ENCODE data around the gene IL12RB1. TPM values are rescaled to one million over a fixed set of nuclear protein-coding genes. Genes with fewer than 3 reads are reported as not detected.
A peak's percentile ranks its signal among the peaks of the same experiment; 100 is the strongest.

The IL12RB1 gene
- total RNA-seq (under 1 TPM; 0.15 to 0.53 (median 0.26) TPM), polyA plus RNA-seq (under 1 TPM in 2 of 3 donors, not detected in 1; 0.14 to 0.17 TPM)
- long read RNA-seq, donor 1, result 0 reads
- long read RNA-seq, donor 2, result 0 reads

GRCh38 chr19:18086590-18087138 lies at the start of gene IL12RB1:
Gene IL12RB1, minus strand, starts transcription at chr19:18086934. Its CDS starts 111 bp downstream, at chr19:18086823.
- Histone ChIP-seq H3K27ac (no peak within 1 kb of the TSS), H3K27me3 (ENCODE audit: insufficient read depth in 3 of 3, low read length in 2 of 3) (peaks cover 0 to 6% (median 1%) of the 10 kb centered on the region in 3 donors), H3K4me3 (peak within 1 kb of the TSS; percentile 41), H3K9me3 (no peaks in the 10 kb centered on the region), H3K4me1 (no peaks in the 10 kb centered on the region), H3K36me3 (ENCODE audit: insufficient read depth in 1 of 2, low read depth in 1 of 2) (no peaks in the 10 kb centered on the region)
- intact Hi-C loops (cut with DNase I), result no loop called here
- ATAC-seq (no peak), DNase-seq (no peak)
- 33 to 43% (median 38%) methylated on average over 12 of the region's 12 CpGs for WGBS, 3 donors
- TF ChIP-seq CTCF (IDR thresholded peaks at IDR 0.05), result no peak

GRCh38 chr19:18135712-18136584 lies 49.2 kb upstream of the IL12RB1 start:
- Histone ChIP-seq H3K9me3 (no peaks in the 10 kb centered on the region), H3K4me1 (no peaks in the 10 kb centered on the region), H3K36me3 (ENCODE audit: insufficient read depth in 1 of 2, low read depth in 1 of 2) (peaks cover 0 to 20% of the 10 kb centered on the region in 2 donors), H3K27ac (no peak overlapping the region), H3K27me3 (ENCODE audit: insufficient read depth in 3 of 3, low read length in 2 of 3) (no peaks in the 10 kb centered on the region), H3K4me3 (no peak overlapping the region)
- ATAC-seq, result no peak
- no peak for TF ChIP-seq CTCF (IDR thresholded peaks at IDR 0.05)
- DNase-seq, result no peak
- intact Hi-C loops (cut with DNase I), result no loop called here
- 93 to 96% (median 93%) methylated on average over 18 of the region's 18 CpGs for WGBS, 3 donors

GRCh38 chr19:18131841-18132596 lies 45.3 kb upstream of the IL12RB1 start:
- H3K27me3 ChIP-seq (ENCODE audit: insufficient read depth in 3 of 3, low read length in 2 of 3), result no peaks in the 10 kb centered on the region
- DNase-seq, result no peak
- H3K36me3 ChIP-seq (ENCODE audit: insufficient read depth in 1 of 2, low read depth in 1 of 2), result peaks cover 0 to 13% of the 10 kb centered on the region in 2 donors
- H3K4me3 ChIP-seq, result no peak overlapping the region
- intact Hi-C loops (cut with DNase I), result no loop called here
- TF ChIP-seq CTCF (IDR thresholded peaks at IDR 0.05), result no peak
- ATAC-seq, result no peak
- no peaks in the 10 kb centered on the region for H3K4me1 ChIP-seq
- no peak overlapping the region for H3K27ac ChIP-seq
- no peaks in the 10 kb centered on the region for H3K9me3 ChIP-seq
- WGBS, 3 donors, result 79 to 85% (median 81%) methylated on average over 29 to 31 of the region's 31 CpGs

GRCh38 chr19:18130523-18131242 lies 43.9 kb upstream of the IL12RB1 start:
- intact Hi-C loops (cut with DNase I), result no loop called here
- no peak for TF ChIP-seq CTCF (IDR thresholded peaks at IDR 0.05)
- ATAC-seq, result no peak
- Histone ChIP-seq H3K36me3 (ENCODE audit: insufficient read depth in 1 of 2, low read depth in 1 of 2) (peaks cover 0 to 11% of the 10 kb centered on the region in 2 donors), H3K27ac (no peak overlapping the region), H3K4me1 (no peaks in the 10 kb centered on the region), H3K4me3 (no peak overlapping the region), H3K27me3 (ENCODE audit: insufficient read depth in 3 of 3, low read length in 2 of 3) (no peaks in the 10 kb centered on the region), H3K9me3 (no peaks in the 10 kb centered on the region)
- WGBS, 3 donors, result 92 to 96% (median 94%) methylated on average over 21 of the region's 21 CpGs
- no peak for DNase-seq
